ENCODE data around the gene ZCCHC2. TPM values are rescaled to one million over a fixed set of nuclear protein-coding genes. Genes with fewer than 3 reads are reported as not detected.

The ZCCHC2 gene
- total and polyA plus RNA-seq, 10 donors: 4.7 to 55.7 (median 30.1) TPM

DNA sequence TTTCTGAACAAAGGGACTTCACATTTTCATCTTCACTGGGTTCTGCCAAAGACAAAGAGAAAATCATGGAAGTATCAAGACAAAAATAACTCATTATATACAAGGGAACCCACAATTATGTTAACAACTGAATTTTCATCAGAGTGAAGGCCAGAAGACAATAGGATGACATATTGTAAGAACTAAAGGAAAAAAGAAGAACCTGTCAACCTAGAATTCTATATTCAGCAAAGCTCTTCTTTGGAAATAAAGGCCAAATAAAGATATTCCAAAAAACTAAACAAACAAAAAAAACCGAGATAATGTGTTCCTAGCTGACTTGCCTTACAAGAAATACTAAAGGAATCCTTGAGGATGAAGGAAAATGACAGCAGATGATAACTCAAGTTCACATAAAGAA is 10.3 kb upstream of the ZCCHC2 start:
- Histone ChIP-seq H3K9me3 (peaks cover 29 to 57% (median 54%) of the 10 kb centered on the region in 8 donors), H3K4me3 (no peak overlapping the region), H3K27me3 (replicated peaks in 1 of 7) (no peaks in the 10 kb centered on the region), H3K36me3 (no peaks in the 10 kb centered on the region), H3K4me1 (peaks cover 0 to 6% (median 0%) of the 10 kb centered on the region in 6 donors), H3K27ac (no peak overlapping the region)
- TF ChIP-seq POLR2A (IDR thresholded peaks at IDR 0.05) (no peak), POLR2AphosphoS5 (IDR thresholded peaks at IDR 0.05) (no peak)
- intact Hi-C loops (cut with DNase I; ENCODE audit: low total_unique reads): no loop called here
- WGBS, 5 donors: 84 to 92% (median 86%) methylated on average over 1 of the region's 1 CpG
- DNase-seq: no peak

- no peak for DNase-seq
- TF ChIP-seq POLR2AphosphoS5 (IDR thresholded peaks at IDR 0.05) (no peak), POLR2A (IDR thresholded peaks at IDR 0.05) (no peak)
- TF ChIP-seq, protein P1, sequence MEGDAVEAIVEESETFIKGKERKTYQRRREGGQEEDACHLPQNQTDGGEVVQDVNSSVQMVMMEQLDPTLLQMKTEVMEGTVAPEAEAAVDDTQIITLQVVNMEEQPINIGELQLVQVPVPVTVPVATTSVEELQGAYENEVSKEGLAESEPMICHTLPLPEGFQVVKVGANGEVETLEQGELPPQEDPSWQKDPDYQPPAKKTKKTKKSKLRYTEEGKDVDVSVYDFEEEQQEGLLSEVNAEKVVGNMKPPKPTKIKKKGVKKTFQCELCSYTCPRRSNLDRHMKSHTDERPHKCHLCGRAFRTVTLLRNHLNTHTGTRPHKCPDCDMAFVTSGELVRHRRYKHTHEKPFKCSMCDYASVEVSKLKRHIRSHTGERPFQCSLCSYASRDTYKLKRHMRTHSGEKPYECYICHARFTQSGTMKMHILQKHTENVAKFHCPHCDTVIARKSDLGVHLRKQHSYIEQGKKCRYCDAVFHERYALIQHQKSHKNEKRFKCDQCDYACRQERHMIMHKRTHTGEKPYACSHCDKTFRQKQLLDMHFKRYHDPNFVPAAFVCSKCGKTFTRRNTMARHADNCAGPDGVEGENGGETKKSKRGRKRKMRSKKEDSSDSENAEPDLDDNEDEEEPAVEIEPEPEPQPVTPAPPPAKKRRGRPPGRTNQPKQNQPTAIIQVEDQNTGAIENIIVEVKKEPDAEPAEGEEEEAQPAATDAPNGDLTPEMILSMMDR (IDR thresholded peaks at IDR 0.05 in 8 of 11, conservative IDR thresholded peaks at IDR 0.05 in 3 of 11): no peak
- Histone ChIP-seq H3K4me1 (peaks cover 0 to 6% (median 0%) of the 10 kb centered on the region in 6 donors), H3K4me3 (no peak overlapping the region), H3K36me3 (no peaks in the 10 kb centered on the region), H3K9me3 (peaks cover 29 to 57% (median 54%) of the 10 kb centered on the region in 8 donors), H3K27me3 (replicated peaks in 1 of 7) (no peaks in the 10 kb centered on the region), H3K27ac (no peak overlapping the region)
- intact Hi-C loops (cut with DNase I; ENCODE audit: low total_unique reads): no loop called here
- 89 to 93% (median 93%) methylated on average over 2 of the region's 2 CpGs for WGBS, 5 donors
These were observed 9.8 kb upstream of the ZCCHC2 start for GRCh38 chr18:62512996-62513395.

DNA sequence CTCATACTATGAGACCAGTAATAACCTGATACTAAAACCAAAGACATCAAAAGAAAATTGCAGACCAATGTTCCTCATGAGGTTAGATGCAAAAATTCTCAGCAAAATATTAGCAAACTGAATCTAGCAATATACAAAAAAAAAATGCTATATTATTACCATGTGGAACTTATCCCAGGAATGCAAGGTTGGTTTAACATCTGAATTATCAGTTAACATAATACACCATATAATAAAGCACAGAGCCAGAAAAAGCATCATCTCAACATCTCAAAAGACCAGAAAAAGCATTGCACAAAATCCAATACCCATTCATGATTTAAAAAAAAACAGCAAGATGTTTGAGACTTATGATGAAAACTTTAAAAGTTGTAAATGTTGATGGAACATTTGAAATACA is 8.3 kb upstream of the ZCCHC2 start:
- no peaks in the 10 kb centered on the region for H3K27me3 ChIP-seq (replicated peaks in 1 of 7)
- no peak overlapping the region for H3K4me3 ChIP-seq
- no peak overlapping the region for H3K27ac ChIP-seq
- no peak for TF ChIP-seq POLR2AphosphoS5 (IDR thresholded peaks at IDR 0.05)
- TF ChIP-seq, protein P1 (IDR thresholded peaks at IDR 0.05 in 8 of 11, conservative IDR thresholded peaks at IDR 0.05 in 3 of 11): no peak
- no peak for TF ChIP-seq POLR2A (IDR thresholded peaks at IDR 0.05)
- H3K9me3 ChIP-seq: peaks cover 29 to 57% (median 54%) of the 10 kb centered on the region in 8 donors
- intact Hi-C loops (cut with DNase I; ENCODE audit: low total_unique reads): no loop called here
- no peaks in the 10 kb centered on the region for H3K36me3 ChIP-seq
- no peak for DNase-seq
- H3K4me1 ChIP-seq: peaks cover 0 to 6% (median 0%) of the 10 kb centered on the region in 6 donors

- no peaks in the 10 kb centered on the region for H3K27me3 ChIP-seq (replicated peaks in 1 of 7)
- H3K9me3 ChIP-seq: peaks cover 29 to 49% (median 46%) of the 10 kb centered on the region in 8 donors
- H3K4me3 ChIP-seq: no peak overlapping the region
- DNase-seq: no peak
- peaks cover 0 to 13% (median 7%) of the 10 kb centered on the region in 6 donors for H3K4me1 ChIP-seq
- WGBS, 5 donors: 83 to 96% (median 89%) methylated on average over 1 of the region's 1 CpG
- intact Hi-C loops (cut with DNase I; ENCODE audit: low total_unique reads): no loop called here
- no peak for TF ChIP-seq POLR2AphosphoS5 (IDR thresholded peaks at IDR 0.05)
- TF ChIP-seq, protein P1 (IDR thresholded peaks at IDR 0.05 in 8 of 11, conservative IDR thresholded peaks at IDR 0.05 in 3 of 11): no peak
- TF ChIP-seq POLR2A (IDR thresholded peaks at IDR 0.05): no peak
- H3K27ac ChIP-seq: no peak overlapping the region
- H3K36me3 ChIP-seq: no peaks in the 10 kb centered on the region
These were observed 6.6 kb upstream of the ZCCHC2 start for GRCh38 chr18:62516242-62516641.
